PC-9 (cell line): ENCODE measurements around the gene ITGA6. TPM values are rescaled to one million over a fixed set of nuclear protein-coding genes. Genes with fewer than 3 reads are reported as not detected.

ENCODE experiments used
- BruUV-seq: library from RNA; stranded (reverse); fragments of 400-500 nt; replicated peaks from 2 replicates; lab custom pipeline; 2021; lab: Mats Ljungman, UMichigan
- CTCF ChIA-PET: fragments of 300-600 bp; sonication (Branson Sonifier 250); formaldehyde crosslinking; loops from one replicate; lab custom pipeline; 2022; ENCODE audit warnings: antibody characterized with exemption; lab: Charles Lee
- POLR2A ChIA-PET: fragments of 300-600 bp; sonication (Branson Sonifier 250); formaldehyde crosslinking; loops from one replicate; lab custom pipeline; 2022; ENCODE audit warnings: antibody characterized with exemption; ENCODE audit not compliant: unreplicated experiment; lab: Charles Lee
- DNase-seq, 2 experiments: peaks; one replicate each; pipeline versions ENCODE4 v3.0.0 to v3.0.0-alpha.2; 2015 to 2022; ENCODE audit warnings: mixed read lengths in 1 of 2
- H2AFZ ChIP-seq: fragments of 200-600 bp; sonication (generic); 2 replicates; pipeline ENCODE4 v1.8.1; 2017; ENCODE audit warnings: antibody characterized with exemption
- H3F3A ChIP-seq: fragments of 200-600 bp; sonication (generic); 2 replicates; pipeline ENCODE4 v1.8.1; 2017; ENCODE audit warnings: antibody characterized with exemption, mild to moderate bottlenecking, low read depth; ENCODE audit not compliant: insufficient read depth
- H3K27ac ChIP-seq: fragments of 200-600 bp; sonication (generic); 2 replicates; pipeline ENCODE4 v1.6.1; 2016; ENCODE audit warnings: mixed run types
- H3K27me3 ChIP-seq: fragments of 200-600 bp; sonication (generic); 2 replicates; pipeline ENCODE4 v1.6.1; 2016; ENCODE audit warnings: low read depth, mixed run types; ENCODE audit not compliant: insufficient read depth
- H3K36me3 ChIP-seq: fragments of 200-600 bp; sonication (generic); 2 replicates; pipeline ENCODE4 v1.6.1; 2016; ENCODE audit warnings: low read depth, mixed run types
- H3K4me1 ChIP-seq: fragments of 200-600 bp; sonication (generic); replicated peaks from 2 replicates; pipeline ENCODE4 v1.6.1; 2016; ENCODE audit warnings: mixed run types; ENCODE audit not compliant: insufficient read depth
- H3K4me2 ChIP-seq: fragments of 200-600 bp; sonication (generic); 2 replicates; pipeline ENCODE4 v1.6.1; 2017; ENCODE audit warnings: mixed run types
- H3K4me3 ChIP-seq: fragments of 200-600 bp; sonication (generic); 2 replicates; pipeline ENCODE4 v1.6.1; 2016; ENCODE audit warnings: mixed run types
- H3K79me2 ChIP-seq: fragments of 200-600 bp; sonication (generic); 2 replicates; pipeline ENCODE4 v1.6.1; 2017; ENCODE audit warnings: low read depth, mixed run types
- H3K9me2 ChIP-seq: fragments of 200-600 bp; sonication (generic); 2 replicates; pipeline ENCODE4 v1.8.1; 2017; ENCODE audit warnings: mild to moderate bottlenecking; ENCODE audit not compliant: insufficient read depth
- H3K9me3 ChIP-seq: fragments of 200-600 bp; sonication (generic); 2 replicates; pipeline ENCODE4 v1.8.1; 2016; ENCODE audit warnings: low read depth; ENCODE audit not compliant: insufficient read depth
- H4K20me1 ChIP-seq: fragments of 200-600 bp; sonication (generic); 2 replicates; pipeline ENCODE4 v1.8.1; 2017; ENCODE audit not compliant: insufficient read depth
- CTCF ChIP-seq: fragments of 200-600 bp; sonication (generic); conservative IDR thresholded peaks from 2 replicates; pipeline ENCODE4 v1.6.1; 2017; ENCODE audit warnings: mixed run types, antibody characterized with exemption, mild to moderate bottlenecking, moderate library complexity
- EZH2 ChIP-seq: fragments of 200-600 bp; sonication (generic); IDR thresholded peaks from 2 replicates; pipeline ENCODE4 v1.8.0; 2017; ENCODE audit warnings: antibody characterized with exemption, low read depth
- intact Hi-C: fragments of 100-400 bp; cut with micrococcal nuclease; formaldehyde crosslinking; loops from one replicate; pipeline ENCODE4 v1.10.0; 2022; ENCODE audit not compliant: unreplicated experiment
- total RNA-seq: library from RNA; stranded (reverse); gene quantifications from 2 replicates; pipeline ENCODE4 v1.2.3, GENCODE V29; 2021

ITGA6 gene
- total RNA-seq, 1 experiment from 2014 or later: 213 TPM

GRCh38 chr2:172550419-172550818, 123.0 kb downstream of the ITGA6 start:
- Histone ChIP-seq H3K9me3 (no peaks in the 10 kb centered on the region; the same call in 1 of the 2 replicates), H3K79me2 (no peaks in the 10 kb centered on the region), H3K4me2 (no peak overlapping the region), H3K36me3 (no peaks in the 10 kb centered on the region), H3K4me3 (no peak overlapping the region), H3K4me1 (peaks cover 56% of the 10 kb centered on the region), H3F3A (peaks cover 24% of the 10 kb centered on the region; the same call in 1 of the 2 replicates), H4K20me1 (no peaks in the 10 kb centered on the region), H3K27ac (no peak overlapping the region), H3K27me3 (no peaks in the 10 kb centered on the region), H2AFZ (no peak overlapping the region; the same call in 1 of the 2 replicates), H3K9me2 (no peaks in the 10 kb centered on the region)
- intact Hi-C loops: no loop called here
- CTCF ChIA-PET: no interaction called here
- no TSS peak for BruUV-seq
- POLR2A ChIA-PET: no interaction called here
- TF ChIP-seq CTCF: no peak
- no peak for TF ChIP-seq EZH2
- DNase-seq: no peak

GRCh38 chr2:172551271-172551670, 123.9 kb downstream of the ITGA6 start:
- Histone ChIP-seq H3K27me3 (no peaks in the 10 kb centered on the region), H3K9me3 (no peaks in the 10 kb centered on the region; the same call in 1 of the 2 replicates), H3K4me1 (peaks cover 47% of the 10 kb centered on the region), H3K27ac (peak overlapping the region; percentile 1), H3K36me3 (no peaks in the 10 kb centered on the region), H3K9me2 (no peaks in the 10 kb centered on the region), H2AFZ (peak overlapping the region; percentile 29), H3K4me3 (peak overlapping the region; percentile 3; the same call in 1 of the 2 replicates), H3K79me2 (no peaks in the 10 kb centered on the region), H3F3A (peaks cover 19% of the 10 kb centered on the region; the same call in 1 of the 2 replicates), H4K20me1 (no peaks in the 10 kb centered on the region), H3K4me2 (peak overlapping the region; percentile 59)
- intact Hi-C loops: no loop called here
- no TSS peak for BruUV-seq
- TF ChIP-seq CTCF (no peak), EZH2 (no peak)
- CTCF ChIA-PET: interaction anchor here (0.5 to 0.6 kb wide), 2 partner anchors 347 to 774 kb away, joined by 3 to 5 read pairs; no protein-coding TSS in a partner anchor
- POLR2A ChIA-PET: interaction anchor here (0.6 kb wide), 1 partner anchor 629 kb away, joined by 3 read pairs; no protein-coding TSS in a partner anchor
- DNase-seq: no peak

- intact Hi-C loops: no loop called here
- TF ChIP-seq CTCF: no peak
- no peak for TF ChIP-seq EZH2
- no peaks in the 10 kb centered on the region for H3K9me2 ChIP-seq
- no peak overlapping the region for H3K4me3 ChIP-seq
- H2AFZ ChIP-seq: no peak overlapping the region
- no peaks in the 10 kb centered on the region; the same call in 1 of the 2 replicates for H3K9me3 ChIP-seq
- CTCF ChIA-PET: interaction anchor here (0.6 kb wide), 1 partner anchor 461 kb away, joined by 3 read pairs; no protein-coding TSS in a partner anchor
- H3K4me1 ChIP-seq: peaks cover 55% of the 10 kb centered on the region
- H3K79me2 ChIP-seq: peaks cover 14% of the 10 kb centered on the region
- H3K27me3 ChIP-seq: no peaks in the 10 kb centered on the region
- peak overlapping the region; percentile 18 for H3K27ac ChIP-seq
- peaks cover 26% of the 10 kb centered on the region; the same call in 1 of the 2 replicates for H3F3A ChIP-seq
- no peaks in the 10 kb centered on the region for H3K36me3 ChIP-seq
- peak in 1 of 2 experiments; percentile 68 for DNase-seq
- no TSS peak for BruUV-seq
- no peaks in the 10 kb centered on the region for H4K20me1 ChIP-seq
- POLR2A ChIA-PET: interaction anchor here (0.7 to 0.8 kb wide), 2 partner anchors 50 to 746 kb away, joined by 4 to 8 read pairs; no protein-coding TSS in a partner anchor
- H3K4me2 ChIP-seq: peak overlapping the region; percentile 1
Observed at GRCh38 chr2:172552547-172553291, 125.3 kb downstream of the ITGA6 start.
